Right forelimb (tissue), 1 donor: Measurements from ENCODE around the gene GALNS.

Experiments
- DNase-seq: peaks from one replicate; pipeline ENCODE4 v3.0.0-alpha.2; 2018

Gene GALNS

GRCh38 chr16:88813269-88814143, 43.2 kb downstream of the GALNS start:
- DNase-seq: no peak

GRCh38 chr16:88812513-88813268, 44.1 kb downstream of the GALNS start:
- DNase-seq: no peak

- peak; percentile 99 for DNase-seq
Observed at GRCh38 chr16:88811769-88812512, 44.8 kb downstream of the GALNS start, which contains the start of gene APRT. TSS of gene APRT (minus strand) at chr16:88811928. CDS start at chr16:88811899, 29 bp downstream.

GRCh38 chr16:88810912-88811768, 45.6 kb downstream of the GALNS start:
- DNase-seq: peak; percentile 91

- no peak for DNase-seq
Observed at GRCh38 chr16:88810166-88810911, 46.4 kb downstream of the GALNS start.

- DNase-seq: no peak
Observed at GRCh38 chr16:88809676-88810165, 47.0 kb downstream of the GALNS start.

GRCh38 chr16:88809068-88809675, 47.6 kb downstream of the GALNS start:
- no peak for DNase-seq

GRCh38 chr16:88807626-88808453, 48.9 kb downstream of the GALNS start:
- DNase-seq: no peak

- no peak for DNase-seq
Observed at GRCh38 chr16:88807142-88807625, 49.6 kb downstream of the GALNS start.

- DNase-seq: no peak
Observed at GRCh38 chr16:88806491-88807111, 50.1 kb downstream of the GALNS start.

GRCh38 chr16:88805887-88806393, 50.8 kb downstream of the GALNS start:
- no peak for DNase-seq

- DNase-seq: no peak
Observed at GRCh38 chr16:88805340-88805715, 51.4 kb downstream of the GALNS start.

- no peak for DNase-seq
Observed at GRCh38 chr16:88804552-88805339, 52.0 kb downstream of the GALNS start.

- no peak for DNase-seq
Observed at GRCh38 chr16:88804173-88804551, 52.6 kb downstream of the GALNS start.

- DNase-seq: peak; percentile 93
Observed at GRCh38 chr16:88803264-88803987, 53.3 kb downstream of the GALNS start, which contains the start of gene CDT1. TSS of gene CDT1 (plus strand) at chr16:88803789. CDS start at chr16:88803832, 43 bp downstream.

- DNase-seq: no peak
Observed at GRCh38 chr16:88800277-88800592, 56.5 kb downstream of the GALNS start.

GRCh38 chr16:88799569-88800276, 57.0 kb downstream of the GALNS start:
- no peak for DNase-seq
